ENCODE measurements around the gene MID1.
"Not testable (repeated sequence)": the region's sequence is repeated elsewhere in the genome, so short reads cannot be mapped to it uniquely, and the experiment has no call there.

MID1 gene

GRCh38 chrX:10589098-10589497, 31.3 kb downstream of the MID1 start:
- Histone ChIP-seq H3K27me3 (ENCODE audit: insufficient read depth, insufficient read length) (no peaks in the 10 kb centered on the region), H3K9me3 (ENCODE audit: insufficient read depth, low read length) (peaks cover 8% of the 10 kb centered on the region; the same call in 1 of the 2 replicates), H3K4me1 (ENCODE audit: insufficient read depth, insufficient read length) (no peaks in the 10 kb centered on the region), H3K9ac (ENCODE audit: insufficient read length, low read depth) (no peak overlapping the region), H3K4me3 (ENCODE audit: insufficient read length, low read depth) (no peak overlapping the region), H3K36me3 (ENCODE audit: insufficient read depth, insufficient read length, low read length) (no peaks in the 10 kb centered on the region)
- no peak for DNase-seq (ENCODE audit: low read depth, low spot score)
- TF ChIP-seq SUZ12 (IDR thresholded peaks at IDR 0.05; ENCODE audit: extremely low read depth, insufficient read depth, insufficient read length) (no peak), YY1 (IDR thresholded peaks at IDR 0.05; ENCODE audit: insufficient read depth, insufficient read length) (no peak), ZNF274 (IDR thresholded peaks at IDR 0.05; ENCODE audit: low read depth, low read length) (no peak)

DNA sequence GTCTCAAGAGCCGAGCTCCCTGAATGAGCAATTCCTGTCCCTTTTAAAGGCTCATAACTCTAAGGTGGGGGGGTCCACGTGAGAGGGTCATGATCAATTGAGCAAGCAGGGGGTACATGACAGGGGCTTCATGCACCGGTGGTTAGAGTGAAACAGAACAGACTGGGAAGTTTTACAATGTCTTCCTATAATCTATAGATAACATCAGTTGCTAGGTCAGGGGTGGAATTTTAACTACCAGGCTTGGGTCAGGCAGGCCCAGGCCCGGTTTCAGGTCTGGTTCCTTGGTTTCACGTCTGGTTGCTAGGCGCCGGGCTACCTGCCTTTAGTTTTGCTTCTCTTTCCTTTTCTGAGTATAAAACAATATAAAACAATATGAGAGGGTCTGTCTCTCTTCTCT, 35.5 kb downstream of the MID1 start:
- not testable (repeated sequence) for DNase-seq (ENCODE audit: low read depth, low spot score)
- peaks cover 10% of the 10 kb centered on the region; the same call in 1 of the 2 replicates for H3K9me3 ChIP-seq (ENCODE audit: insufficient read depth, low read length)

GRCh38 chrX:10582945-10583344, 37.4 kb downstream of the MID1 start:
- no peak for DNase-seq (ENCODE audit: low read depth, low spot score)
- no peak for TF ChIP-seq YY1 (IDR thresholded peaks at IDR 0.05; ENCODE audit: insufficient read depth, insufficient read length)
- no peak for TF ChIP-seq ZNF274 (IDR thresholded peaks at IDR 0.05; ENCODE audit: low read depth, low read length)
- no peak for TF ChIP-seq SUZ12 (IDR thresholded peaks at IDR 0.05; ENCODE audit: extremely low read depth, insufficient read depth, insufficient read length)
- H3K4me1 ChIP-seq (ENCODE audit: insufficient read depth, insufficient read length), result no peaks in the 10 kb centered on the region

More for the DNA sequence above, 35.5 kb downstream of the MID1 start:
- not testable (repeated sequence) for H3K4me1 ChIP-seq (ENCODE audit: insufficient read depth, insufficient read length); H3K4me3 ChIP-seq (ENCODE audit: insufficient read length, low read depth); H3K36me3 ChIP-seq (ENCODE audit: insufficient read depth, insufficient read length, low read length); H3K9ac ChIP-seq (ENCODE audit: insufficient read length, low read depth); H3K27me3 ChIP-seq (ENCODE audit: insufficient read depth, insufficient read length)

DNA sequence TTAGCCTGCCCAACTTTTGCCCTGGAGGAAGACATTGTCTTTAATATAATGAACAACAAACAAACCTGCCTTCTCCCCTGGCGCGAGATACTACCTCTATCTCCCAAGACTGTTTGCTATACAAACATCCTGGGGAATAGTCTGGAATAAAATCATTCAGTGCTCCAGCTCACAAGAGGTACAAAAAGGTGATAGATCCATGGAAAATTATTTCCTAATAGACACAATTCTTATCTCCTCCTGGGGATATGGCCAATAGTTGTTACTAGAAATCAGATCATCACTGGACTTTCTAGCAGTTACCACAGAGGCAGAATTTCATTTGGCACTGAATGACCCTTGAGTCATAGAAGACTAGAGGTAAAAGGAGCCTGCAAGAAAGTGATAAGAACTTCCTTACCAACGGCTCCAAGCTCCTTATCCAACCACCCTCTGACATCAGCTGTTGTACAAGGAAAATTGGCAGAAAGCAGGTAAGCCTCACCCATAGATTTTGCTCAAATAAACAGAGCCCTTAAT, 38.1 kb downstream of the MID1 start:
- H3K9me3 ChIP-seq (ENCODE audit: insufficient read depth, low read length), result peaks cover 10% of the 10 kb centered on the region; the same call in 1 of the 2 replicates
- DNase-seq (ENCODE audit: low read depth, low spot score), result no peak
- no peak overlapping the region for H3K9ac ChIP-seq (ENCODE audit: insufficient read length, low read depth)

More at GRCh38 chrX:10582945-10583344, 37.4 kb downstream of the MID1 start:
- Histone ChIP-seq H3K36me3 (ENCODE audit: insufficient read depth, insufficient read length, low read length) (no peaks in the 10 kb centered on the region), H3K27me3 (ENCODE audit: insufficient read depth, insufficient read length) (no peaks in the 10 kb centered on the region), H3K4me3 (ENCODE audit: insufficient read length, low read depth) (no peak overlapping the region), H3K9ac (ENCODE audit: insufficient read length, low read depth) (no peak overlapping the region), H3K9me3 (ENCODE audit: insufficient read depth, low read length) (peaks cover 10% of the 10 kb centered on the region; the same call in 1 of the 2 replicates)

GRCh38 chrX:10579112-10580011, 41.0 kb downstream of the MID1 start:
- DNase-seq (ENCODE audit: low read depth, low spot score), result no peak
- H3K9ac ChIP-seq (ENCODE audit: insufficient read length, low read depth), result no peak overlapping the region

More for the DNA sequence above, 38.1 kb downstream of the MID1 start:
- no peak for TF ChIP-seq ZNF274 (IDR thresholded peaks at IDR 0.05; ENCODE audit: low read depth, low read length)
- TF ChIP-seq SUZ12 (IDR thresholded peaks at IDR 0.05; ENCODE audit: extremely low read depth, insufficient read depth, insufficient read length), result no peak
- Histone ChIP-seq H3K4me3 (ENCODE audit: insufficient read length, low read depth) (no peak overlapping the region), H3K36me3 (ENCODE audit: insufficient read depth, insufficient read length, low read length) (no peaks in the 10 kb centered on the region), H3K4me1 (ENCODE audit: insufficient read depth, insufficient read length) (no peaks in the 10 kb centered on the region), H3K27me3 (ENCODE audit: insufficient read depth, insufficient read length) (no peaks in the 10 kb centered on the region)

DNA sequence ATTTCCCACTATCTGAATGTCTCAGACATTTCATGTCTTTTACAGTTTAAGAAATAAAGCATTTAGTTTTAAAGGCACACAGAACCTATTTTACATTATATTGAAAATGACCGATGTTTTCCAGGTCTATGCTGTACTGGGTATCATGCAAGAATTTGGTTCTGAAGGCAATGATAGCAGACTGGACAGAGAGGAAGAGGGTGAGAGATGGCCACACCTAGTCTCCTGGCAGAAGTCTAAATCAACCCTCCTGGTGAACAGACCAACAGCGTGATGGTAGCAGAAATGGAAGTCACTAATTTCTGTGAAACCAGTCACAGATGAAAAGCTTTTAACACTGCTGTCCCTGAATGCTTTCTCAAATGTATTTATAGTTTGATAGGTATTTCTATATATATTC, 41.9 kb downstream of the MID1 start:
- peaks cover 4% of the 10 kb centered on the region; the same call in 1 of the 2 replicates for H3K9me3 ChIP-seq (ENCODE audit: insufficient read depth, low read length)
- H3K36me3 ChIP-seq (ENCODE audit: insufficient read depth, insufficient read length, low read length), result no peaks in the 10 kb centered on the region
- H3K27me3 ChIP-seq (ENCODE audit: insufficient read depth, insufficient read length), result no peaks in the 10 kb centered on the region
- H3K4me3 ChIP-seq (ENCODE audit: insufficient read length, low read depth), result no peak overlapping the region
- no peak for DNase-seq (ENCODE audit: low read depth, low spot score)
- H3K9ac ChIP-seq (ENCODE audit: insufficient read length, low read depth), result no peak overlapping the region
- TF ChIP-seq ZNF274 (IDR thresholded peaks at IDR 0.05; ENCODE audit: low read depth, low read length) (no peak), YY1 (IDR thresholded peaks at IDR 0.05; ENCODE audit: insufficient read depth, insufficient read length) (no peak), SUZ12 (IDR thresholded peaks at IDR 0.05; ENCODE audit: extremely low read depth, insufficient read depth, insufficient read length) (no peak)
- H3K4me1 ChIP-seq (ENCODE audit: insufficient read depth, insufficient read length), result no peaks in the 10 kb centered on the region

More at GRCh38 chrX:10579112-10580011, 41.0 kb downstream of the MID1 start:
- TF ChIP-seq ZNF274 (IDR thresholded peaks at IDR 0.05; ENCODE audit: low read depth, low read length), result no peak
- TF ChIP-seq YY1 (IDR thresholded peaks at IDR 0.05; ENCODE audit: insufficient read depth, insufficient read length), result no peak
- TF ChIP-seq SUZ12 (IDR thresholded peaks at IDR 0.05; ENCODE audit: extremely low read depth, insufficient read depth, insufficient read length), result no peak
- H3K9me3 ChIP-seq (ENCODE audit: insufficient read depth, low read length), result peaks cover 5% of the 10 kb centered on the region; the same call in 1 of the 2 replicates
- H3K27me3 ChIP-seq (ENCODE audit: insufficient read depth, insufficient read length), result no peaks in the 10 kb centered on the region
- no peaks in the 10 kb centered on the region for H3K36me3 ChIP-seq (ENCODE audit: insufficient read depth, insufficient read length, low read length)
- H3K4me3 ChIP-seq (ENCODE audit: insufficient read length, low read depth), result no peak overlapping the region
- H3K4me1 ChIP-seq (ENCODE audit: insufficient read depth, insufficient read length), result no peaks in the 10 kb centered on the region

GRCh38 chrX:10577853-10578252, 42.5 kb downstream of the MID1 start:
- H3K27me3 ChIP-seq (ENCODE audit: insufficient read depth, insufficient read length), result no peaks in the 10 kb centered on the region
- no peaks in the 10 kb centered on the region for H3K4me1 ChIP-seq (ENCODE audit: insufficient read depth, insufficient read length)
- DNase-seq (ENCODE audit: low read depth, low spot score), result no peak
- no peak for TF ChIP-seq YY1 (IDR thresholded peaks at IDR 0.05; ENCODE audit: insufficient read depth, insufficient read length)
- TF ChIP-seq SUZ12 (IDR thresholded peaks at IDR 0.05; ENCODE audit: extremely low read depth, insufficient read depth, insufficient read length), result no peak
- no peak for TF ChIP-seq ZNF274 (IDR thresholded peaks at IDR 0.05; ENCODE audit: low read depth, low read length)
- H3K36me3 ChIP-seq (ENCODE audit: insufficient read depth, insufficient read length, low read length), result no peaks in the 10 kb centered on the region
- H3K9me3 ChIP-seq (ENCODE audit: insufficient read depth, low read length), result peaks cover 4% of the 10 kb centered on the region; the same call in 1 of the 2 replicates
- no peak overlapping the region for H3K4me3 ChIP-seq (ENCODE audit: insufficient read length, low read depth)
- no peak overlapping the region for H3K9ac ChIP-seq (ENCODE audit: insufficient read length, low read depth)

Measured in NT2/D1 (cell line).